Gastroesophageal sphincter (tissue), 3 donors: ENCODE data around the gene CIAO2A.

Source experiments
- CTCF ChIP-seq, 4 experiments: fragments of 200-600 bp in 2 of 4; fragments of 450-650 bp in 2 of 4; sonication (generic) in 1 of 4; IDR thresholded peaks; one replicate each; pipeline ENCODE4 v1.5.1; 2017 to 2019; ENCODE audit warnings: antibody characterized with exemption in 4 of 4, mild to moderate bottlenecking in 2 of 4, moderate library complexity in 2 of 4
- EP300 ChIP-seq: sonication (generic); formaldehyde crosslinking; IDR thresholded peaks from one replicate; pipeline ENCODE4 v1.6.1; 2017; ENCODE audit warnings: antibody characterized with exemption, mild to moderate bottlenecking
- POLR2A ChIP-seq, 2 donors: fragments of 450-650 bp; IDR thresholded peaks; one replicate each; pipeline ENCODE4 v1.6.1; 2017; ENCODE audit warnings: antibody characterized with exemption in 2 of 2, mild to moderate bottlenecking in 2 of 2, moderate library complexity in 1 of 2
- POLR2AphosphoS5 ChIP-seq: sonication (generic); formaldehyde crosslinking; IDR thresholded peaks from one replicate; pipeline ENCODE4 v1.6.1; 2017; ENCODE audit warnings: antibody characterized with exemption

GRCh38 chr15:64110950-64111678 is 17.5 kb upstream of the CIAO2A start:
- no peak for TF ChIP-seq CTCF (IDR thresholded peaks at IDR 0.05)
- TF ChIP-seq EP300 = no peak
- TF ChIP-seq POLR2A (IDR thresholded peaks at IDR 0.05) = no peak
- TF ChIP-seq POLR2AphosphoS5 = no peak
